Panc1 (cell line): ENCODE data around the gene ADGRG7. TPM values are rescaled to one million over a fixed set of nuclear protein-coding genes. Genes with fewer than 3 reads are reported as not detected.

Experiments used
- ATAC-seq: fragments of 200-7000 bp; cut with Tn5 transposase; 2 replicates; pipeline ENCODE4 v1.9.1; 2020; ENCODE audit warnings: mild to moderate bottlenecking, moderate library complexity
- BruUV-seq: library from RNA; stranded (reverse); fragments of 400-500 nt; replicated peaks from 2 replicates; lab custom pipeline; 2021; lab: Mats Ljungman, UMichigan
- CTCF ChIA-PET: fragments of 300-600 bp; sonication (Branson Sonifier 250); formaldehyde crosslinking; loops from one replicate; lab custom pipeline; 2022; ENCODE audit warnings: antibody characterized with exemption; lab: Charles Lee
- POLR2A ChIA-PET: fragments of 300-600 bp; sonication (Branson Sonifier 250); formaldehyde crosslinking; loops from one replicate; lab custom pipeline; 2022; ENCODE audit warnings: antibody characterized with exemption; lab: Charles Lee
- DNase-seq: peaks from one replicate; pipeline ENCODE4 v3.0.0-alpha.2; 2010; ENCODE audit warnings: low read depth, low spot score
- H3K27ac ChIP-seq: 2 replicates; pipeline ENCODE4 v1.5.1; 2011; ENCODE audit warnings: mild to moderate bottlenecking, low read length, inconsistent platforms
- H3K27me3 ChIP-seq: fragments of 200-500 bp; sonication (Bioruptor generic); 2 replicates; pipeline ENCODE4 v1.6.0; 2014; ENCODE audit warnings: low read length, inconsistent platforms; ENCODE audit not compliant: control insufficient read depth, insufficient read depth
- H3K36me3 ChIP-seq: fragments of 200-500 bp; sonication (Bioruptor generic); 2 replicates; pipeline ENCODE4 v1.5.1; 2014; ENCODE audit warnings: inconsistent platforms, mild to moderate bottlenecking, low read length, moderate library complexity; ENCODE audit not compliant: control insufficient read depth, insufficient read depth
- H3K4me1 ChIP-seq: 2 replicates; pipeline ENCODE4 v1.5.1; 2011; ENCODE audit warnings: inconsistent platforms, mild to moderate bottlenecking, low read length, moderate library complexity; ENCODE audit not compliant: control insufficient read depth, insufficient read depth
- H3K4me3 ChIP-seq, 2 experiments: 2 replicates each; pipeline ENCODE4 v1.5.1; 2011 to 2012; ENCODE audit warnings: low read depth in 2 of 2, low read length in 2 of 2, mild to moderate bottlenecking in 2 of 2, inconsistent platforms in 1 of 2, moderate library complexity in 1 of 2
- H3K9me3 ChIP-seq: fragments of 200-500 bp; sonication (Bioruptor generic); 2 replicates; pipeline ENCODE4 v1.5.1; 2014; ENCODE audit warnings: low read depth, mild to moderate bottlenecking, inconsistent platforms, low read length, moderate library complexity; ENCODE audit not compliant: control insufficient read depth, insufficient read depth
- POLR2AphosphoS5 ChIP-seq: IDR thresholded peaks from 2 replicates; pipeline ENCODE4 v1.6.1; 2012; ENCODE audit warnings: mild to moderate bottlenecking, low read depth, low read length, moderate library complexity
- SIN3A ChIP-seq: IDR thresholded peaks from 2 replicates; pipeline ENCODE4 v1.6.1; 2012; ENCODE audit warnings: low read depth, mild to moderate bottlenecking, low read length, moderate library complexity, borderline replicate concordance; ENCODE audit not compliant: insufficient read depth
- TCF7L2 ChIP-seq: IDR thresholded peaks from 2 replicates; pipeline ENCODE4 v1.6.1; 2011; ENCODE audit warnings: mild to moderate bottlenecking, low read depth, low read length, inconsistent platforms
- in situ Hi-C: cut with HindIII; loops from 2 replicates; pipeline ENCODE4 v1.10.0; 2016; ENCODE audit warnings: low sequenced_read_pairs, low pct_unique_long_range_greater_than_20kb
- intact Hi-C: fragments of 100-400 bp; cut with micrococcal nuclease; formaldehyde crosslinking; loops from one replicate; pipeline ENCODE4 v1.10.0; 2022; ENCODE audit not compliant: unreplicated experiment
- total RNA-seq: library from RNA; stranded (reverse); gene quantifications from one replicate; pipeline ENCODE4 v1.2.1, GENCODE V29; 2021; ENCODE audit not compliant: unreplicated experiment
- TF ChIP-seq, protein P1 (sequence below): fragments of 450-650 bp; IDR thresholded peaks from 2 replicates; pipeline ENCODE4 v1.5.1; 2017; ENCODE audit warnings: mild to moderate bottlenecking
- TF ChIP-seq, protein P2 (sequence below), 2 experiments: IDR thresholded peaks; 2 replicates each; pipeline ENCODE4 v1.6.1; 2011 to 2012; ENCODE audit warnings: low read depth in 2 of 2, control low read depth in 1 of 2, low read length in 1 of 2, mild to moderate bottlenecking in 1 of 2, moderate library complexity in 1 of 2; ENCODE audit not compliant: insufficient read depth in 1 of 2

Gene ADGRG7
- total RNA-seq, 1 experiment from 2014 or later, result not detected

DNA sequence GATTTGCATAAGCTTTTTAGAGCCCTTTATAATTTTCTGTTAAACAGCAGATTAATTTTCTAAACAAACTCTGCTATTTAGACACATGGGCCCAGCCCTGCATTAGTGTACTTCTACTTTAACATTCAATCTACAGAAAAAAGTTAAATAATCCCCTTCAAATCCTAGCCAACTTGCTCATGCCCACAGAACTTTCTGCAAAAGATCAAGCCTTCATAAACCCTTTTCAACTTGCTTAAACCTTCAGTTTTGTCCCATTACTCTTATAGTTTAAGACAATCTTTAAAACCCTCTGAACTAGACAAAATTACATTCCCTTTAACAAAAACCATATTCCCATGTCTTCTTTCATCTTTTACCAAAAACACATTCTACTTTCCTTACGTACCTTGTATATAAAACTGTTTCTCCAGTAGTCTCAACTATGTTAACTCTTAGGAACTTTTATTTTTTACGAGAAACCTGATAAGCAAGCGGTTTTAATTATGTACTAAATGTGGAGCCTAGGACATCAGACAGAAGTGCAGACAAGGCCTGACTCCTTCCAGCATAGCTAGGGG lies 25.2 kb upstream of the ADGRG7 start:
- in situ Hi-C loops, result no loop called here
- H3K27me3 ChIP-seq, result no peaks in the 10 kb centered on the region; the same call in 1 of the 2 replicates
- H3K4me3 ChIP-seq, result no peak overlapping the region
- H3K9me3 ChIP-seq, result no peaks in the 10 kb centered on the region
- CTCF ChIA-PET, result no interaction called here
- no TSS peak for BruUV-seq
- no peaks in the 10 kb centered on the region for H3K4me1 ChIP-seq
- POLR2A ChIA-PET, result no interaction called here
- no peak for ATAC-seq
- H3K36me3 ChIP-seq, result no peaks in the 10 kb centered on the region
- TF ChIP-seq, protein P1, sequence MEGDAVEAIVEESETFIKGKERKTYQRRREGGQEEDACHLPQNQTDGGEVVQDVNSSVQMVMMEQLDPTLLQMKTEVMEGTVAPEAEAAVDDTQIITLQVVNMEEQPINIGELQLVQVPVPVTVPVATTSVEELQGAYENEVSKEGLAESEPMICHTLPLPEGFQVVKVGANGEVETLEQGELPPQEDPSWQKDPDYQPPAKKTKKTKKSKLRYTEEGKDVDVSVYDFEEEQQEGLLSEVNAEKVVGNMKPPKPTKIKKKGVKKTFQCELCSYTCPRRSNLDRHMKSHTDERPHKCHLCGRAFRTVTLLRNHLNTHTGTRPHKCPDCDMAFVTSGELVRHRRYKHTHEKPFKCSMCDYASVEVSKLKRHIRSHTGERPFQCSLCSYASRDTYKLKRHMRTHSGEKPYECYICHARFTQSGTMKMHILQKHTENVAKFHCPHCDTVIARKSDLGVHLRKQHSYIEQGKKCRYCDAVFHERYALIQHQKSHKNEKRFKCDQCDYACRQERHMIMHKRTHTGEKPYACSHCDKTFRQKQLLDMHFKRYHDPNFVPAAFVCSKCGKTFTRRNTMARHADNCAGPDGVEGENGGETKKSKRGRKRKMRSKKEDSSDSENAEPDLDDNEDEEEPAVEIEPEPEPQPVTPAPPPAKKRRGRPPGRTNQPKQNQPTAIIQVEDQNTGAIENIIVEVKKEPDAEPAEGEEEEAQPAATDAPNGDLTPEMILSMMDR, result no peak
- TF ChIP-seq SIN3A (no peak), TCF7L2 (no peak), POLR2AphosphoS5 (no peak)
- H3K27ac ChIP-seq, result no peak overlapping the region
- intact Hi-C loops, result no loop called here
- DNase-seq, result no peak

DNA sequence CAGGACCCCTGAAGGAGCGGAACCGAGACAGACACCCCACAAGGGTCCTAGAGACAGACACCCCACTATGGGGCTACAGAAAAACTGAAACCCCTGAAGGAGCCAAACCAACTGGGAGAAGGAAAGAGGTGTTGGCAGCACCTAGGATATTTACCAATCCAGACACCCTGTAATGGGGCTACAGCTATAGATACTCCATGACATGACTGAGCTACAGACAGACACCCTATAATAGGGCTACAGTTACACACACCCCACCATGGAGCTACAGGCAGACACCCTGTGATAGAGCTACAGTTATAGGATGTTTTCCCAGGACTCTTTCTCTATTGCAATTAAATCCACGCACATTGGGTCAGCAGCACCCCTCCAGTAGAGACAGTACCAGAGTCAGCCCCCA lies 22.6 kb upstream of the ADGRG7 start:
- DNase-seq, result no peak
- H3K9me3 ChIP-seq, result no peaks in the 10 kb centered on the region
- 0 out of 2 replicates have a peak, but pooled peaks cover 2% of the 10 kb centered on the region for H3K4me1 ChIP-seq
- BruUV-seq, result no TSS peak
- in situ Hi-C loops, result no loop called here
- H3K27ac ChIP-seq, result no peak overlapping the region
- intact Hi-C loops, result no loop called here
- no peaks in the 10 kb centered on the region for H3K36me3 ChIP-seq
- H3K27me3 ChIP-seq, result no peaks in the 10 kb centered on the region
- ChIA-PET CTCF (no interaction called here), POLR2A (no interaction called here)
- no peak for ATAC-seq
- no peak overlapping the region for H3K4me3 ChIP-seq
- TF ChIP-seq, protein P1, result no peak
- TF ChIP-seq SIN3A, result no peak
- TF ChIP-seq POLR2AphosphoS5, result no peak
- TF ChIP-seq TCF7L2, result no peak
- TF ChIP-seq, protein P2, sequence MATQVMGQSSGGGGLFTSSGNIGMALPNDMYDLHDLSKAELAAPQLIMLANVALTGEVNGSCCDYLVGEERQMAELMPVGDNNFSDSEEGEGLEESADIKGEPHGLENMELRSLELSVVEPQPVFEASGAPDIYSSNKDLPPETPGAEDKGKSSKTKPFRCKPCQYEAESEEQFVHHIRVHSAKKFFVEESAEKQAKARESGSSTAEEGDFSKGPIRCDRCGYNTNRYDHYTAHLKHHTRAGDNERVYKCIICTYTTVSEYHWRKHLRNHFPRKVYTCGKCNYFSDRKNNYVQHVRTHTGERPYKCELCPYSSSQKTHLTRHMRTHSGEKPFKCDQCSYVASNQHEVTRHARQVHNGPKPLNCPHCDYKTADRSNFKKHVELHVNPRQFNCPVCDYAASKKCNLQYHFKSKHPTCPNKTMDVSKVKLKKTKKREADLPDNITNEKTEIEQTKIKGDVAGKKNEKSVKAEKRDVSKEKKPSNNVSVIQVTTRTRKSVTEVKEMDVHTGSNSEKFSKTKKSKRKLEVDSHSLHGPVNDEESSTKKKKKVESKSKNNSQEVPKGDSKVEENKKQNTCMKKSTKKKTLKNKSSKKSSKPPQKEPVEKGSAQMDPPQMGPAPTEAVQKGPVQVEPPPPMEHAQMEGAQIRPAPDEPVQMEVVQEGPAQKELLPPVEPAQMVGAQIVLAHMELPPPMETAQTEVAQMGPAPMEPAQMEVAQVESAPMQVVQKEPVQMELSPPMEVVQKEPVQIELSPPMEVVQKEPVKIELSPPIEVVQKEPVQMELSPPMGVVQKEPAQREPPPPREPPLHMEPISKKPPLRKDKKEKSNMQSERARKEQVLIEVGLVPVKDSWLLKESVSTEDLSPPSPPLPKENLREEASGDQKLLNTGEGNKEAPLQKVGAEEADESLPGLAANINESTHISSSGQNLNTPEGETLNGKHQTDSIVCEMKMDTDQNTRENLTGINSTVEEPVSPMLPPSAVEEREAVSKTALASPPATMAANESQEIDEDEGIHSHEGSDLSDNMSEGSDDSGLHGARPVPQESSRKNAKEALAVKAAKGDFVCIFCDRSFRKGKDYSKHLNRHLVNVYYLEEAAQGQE (IDR thresholded peaks at IDR 0.05; ENCODE audit: insufficient read depth in 1 of 2, low read depth in 2 of 2, low read length in 1 of 2), result no peak
